HepG2 (cell line): ENCODE data around the gene OGFR. TPM values are rescaled to one million over a fixed set of nuclear protein-coding genes. Genes with fewer than 3 reads are reported as not detected.

Experiments used
- CBX2 ChIP-seq, 2 experiments: fragments of 200-600 bp in 1 of 2; sonication (generic); formaldehyde crosslinking in 1 of 2; IDR thresholded peaks; 2 replicates each; pipeline versions ENCODE4 v1.7.0 to v1.8.1; 2018 to 2022; ENCODE audit warnings: low read depth in 2 of 2, low read length in 1 of 2, mild to moderate bottlenecking in 1 of 2, missing genetic modification reagents in 1 of 2
- CEBPB ChIP-seq: IDR thresholded peaks from 2 replicates; pipeline ENCODE4 v1.6.1; 2011; ENCODE audit warnings: low read depth, low read length, improper control_type of control experiment, borderline replicate concordance
- CREBL2 ChIP-seq: sonication (generic); formaldehyde crosslinking; IDR thresholded peaks from 2 replicates; pipeline ENCODE4 v1.8.1; 2023; ENCODE audit warnings: missing genetic modification reagents, mild to moderate bottlenecking, borderline replicate concordance
- FOXP1 ChIP-seq, 2 experiments: fragments of 450-650 bp in 1 of 2; IDR thresholded peaks; 2 replicates each; pipeline ENCODE4 v1.6.1; 2017 to 2018; ENCODE audit warnings: antibody characterized with exemption in 1 of 2
- PHF20 ChIP-seq: sonication (generic); formaldehyde crosslinking; IDR thresholded peaks from 2 replicates; pipeline ENCODE4 v1.5.0; 2020; ENCODE audit warnings: mild to moderate bottlenecking, missing genetic modification reagents
- RELA ChIP-seq: sonication (generic); formaldehyde crosslinking; IDR thresholded peaks from 2 replicates; pipeline ENCODE4 v1.4.0; 2020; ENCODE audit warnings: missing genetic modification reagents
- SALL1 ChIP-seq: sonication (generic); formaldehyde crosslinking; IDR thresholded peaks from 2 replicates; pipeline ENCODE4 v1.8.0; 2022; ENCODE audit warnings: mild to moderate bottlenecking, missing genetic modification reagents
- SRSF9 ChIP-seq: fragments of 200-400 bp; formaldehyde crosslinking; IDR thresholded peaks from 2 replicates; pipeline ENCODE4 v1.6.1; 2018; ENCODE audit warnings: borderline replicate concordance, mild to moderate bottlenecking, low read depth, low read length; ENCODE audit not compliant: insufficient read depth, poor library complexity, severe bottlenecking
- TBX2 ChIP-seq: sonication (generic); formaldehyde crosslinking; IDR thresholded peaks from 2 replicates; pipeline ENCODE4 v1.5.0; 2020; ENCODE audit warnings: missing genetic modification reagents, mild to moderate bottlenecking, borderline replicate concordance
- TEAD3 ChIP-seq: optimal IDR thresholded peaks from 2 replicates; pipeline ENCODE3; 2016; ENCODE audit warnings: borderline replicate concordance
- TP53 ChIP-seq: sonication (generic); formaldehyde crosslinking; conservative IDR thresholded peaks from 2 replicates; pipeline ENCODE4 v1.4.0; 2020; ENCODE audit warnings: missing genetic modification reagents
- YEATS4 ChIP-seq: sonication (generic); formaldehyde crosslinking; IDR thresholded peaks from 2 replicates; pipeline ENCODE4 v1.4.0; 2020; ENCODE audit warnings: missing genetic modification reagents, borderline replicate concordance
- ZEB1 ChIP-seq: IDR thresholded peaks from 2 replicates; pipeline ENCODE4 v1.6.1; 2012; ENCODE audit warnings: mild to moderate bottlenecking, low read depth, inconsistent platforms; ENCODE audit not compliant: insufficient replicate concordance
- ZNF34 ChIP-seq: sonication (generic); formaldehyde crosslinking; IDR thresholded peaks from 2 replicates; pipeline ENCODE4 v1.4.0; 2020; ENCODE audit warnings: mild to moderate bottlenecking, missing genetic modification reagents, borderline replicate concordance
- ZNF430 ChIP-seq: sonication (generic); formaldehyde crosslinking; IDR thresholded peaks from 2 replicates; pipeline ENCODE4 v1.9.0; 2021; ENCODE audit warnings: mild to moderate bottlenecking, missing genetic modification reagents
- ZNF619 ChIP-seq: sonication (generic); formaldehyde crosslinking; IDR thresholded peaks from 2 replicates; pipeline ENCODE4 v1.4.0; 2020; ENCODE audit warnings: mild to moderate bottlenecking, missing genetic modification reagents
- ZSCAN22 ChIP-seq: sonication (generic); formaldehyde crosslinking; IDR thresholded peaks from 2 replicates; pipeline ENCODE4 v1.4.0; 2020; ENCODE audit warnings: mild to moderate bottlenecking, missing genetic modification reagents
- polyA plus RNA-seq, 8 experiments: library from polyadenylated mRNA; depleted of rRNA in 3 of 8; stranded (reverse) in 7 of 8; unstranded in 1 of 8; fragments of >200 nt; fragmentation: Illumina TruSeq in 4 of 8; extraction: Trizol in 4 of 8; gene quantifications; 2 replicates each; pipeline versions ENCODE4 v1.2.1 to v1.2.3, GENCODE V29; 2011 to 2016; ENCODE audit warnings: low read depth in 4 of 8, missing spikeins in 1 of 8, mixed read lengths in 1 of 8; ENCODE audit not compliant: insufficient read depth in 1 of 8
- total RNA-seq, 5 experiments: library from RNA; depleted of rRNA; stranded (reverse); fragments of >200 nt; fragmentation: Illumina TruSeq; extraction: Trizol; gene quantifications; 2 replicates each; pipeline ENCODE4 v1.2.3, GENCODE V29; 2016; ENCODE audit warnings: low read depth in 1 of 5
- TF ChIP-seq, protein P1 (sequence below): sonication (generic); formaldehyde crosslinking; IDR thresholded peaks from 2 replicates; pipeline ENCODE4 v1.8.1; 2022; ENCODE audit warnings: low read depth, mild to moderate bottlenecking, missing genetic modification reagents
- TF ChIP-seq, protein P2 (sequence below): IDR thresholded peaks from 2 replicates; pipeline ENCODE4 v1.6.1; 2016; ENCODE audit warnings: mild to moderate bottlenecking
- TF ChIP-seq, protein P3 (sequence below): sonication (generic); formaldehyde crosslinking; IDR thresholded peaks from 2 replicates; pipeline ENCODE4 v1.8.1; 2023; ENCODE audit warnings: mild to moderate bottlenecking, moderate library complexity, missing genetic modification reagents

OGFR gene
- total and polyA plus RNA-seq, 2 of the 13 experiments (the other 11 are each of a cell fraction or from before 2014, with no cell fraction given), result 47.7 to 81.8 TPM

DNA sequence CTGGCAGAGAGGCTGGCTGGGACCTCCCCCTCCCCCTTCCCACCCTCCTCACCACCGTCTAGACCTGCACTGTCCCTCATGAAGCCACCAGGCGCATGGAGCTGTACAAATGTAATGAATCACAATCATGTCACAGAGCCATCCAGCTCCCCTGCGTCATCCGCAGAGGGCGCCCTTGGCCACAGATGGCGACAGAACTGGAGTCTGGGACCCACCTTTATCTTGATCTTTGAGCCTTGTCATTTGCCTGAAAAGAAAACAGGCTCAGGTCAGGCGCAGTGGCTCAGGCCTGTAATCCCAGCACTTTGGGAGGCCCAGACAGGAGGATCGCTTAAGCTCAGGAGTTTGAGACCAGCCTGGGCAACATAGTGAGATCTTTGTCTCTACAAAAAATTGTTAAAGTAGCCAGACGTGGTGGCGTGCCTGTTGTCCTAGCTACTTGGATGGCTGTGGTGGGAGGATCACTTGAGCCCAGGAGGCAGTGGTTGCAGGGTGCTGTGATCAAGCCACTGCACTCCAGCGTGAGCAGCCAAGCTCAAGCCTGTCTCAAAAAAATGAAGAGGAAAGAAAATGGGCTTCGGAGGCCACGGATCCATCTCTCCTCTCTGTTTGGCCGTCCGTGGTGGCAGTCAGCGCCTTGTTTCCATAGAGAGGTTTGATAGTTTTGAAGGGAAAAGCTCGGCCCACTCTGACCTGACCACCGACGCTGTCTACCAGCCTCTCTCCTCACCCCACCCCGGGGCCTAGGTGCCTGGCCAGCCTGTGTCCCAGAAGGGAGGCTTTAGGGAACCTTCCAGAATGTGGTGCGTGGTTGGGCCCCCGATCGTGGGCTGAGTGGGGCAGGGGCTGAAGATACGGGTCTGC, 18.4 kb downstream of the OGFR start (continued):
- TF ChIP-seq, protein P1, sequence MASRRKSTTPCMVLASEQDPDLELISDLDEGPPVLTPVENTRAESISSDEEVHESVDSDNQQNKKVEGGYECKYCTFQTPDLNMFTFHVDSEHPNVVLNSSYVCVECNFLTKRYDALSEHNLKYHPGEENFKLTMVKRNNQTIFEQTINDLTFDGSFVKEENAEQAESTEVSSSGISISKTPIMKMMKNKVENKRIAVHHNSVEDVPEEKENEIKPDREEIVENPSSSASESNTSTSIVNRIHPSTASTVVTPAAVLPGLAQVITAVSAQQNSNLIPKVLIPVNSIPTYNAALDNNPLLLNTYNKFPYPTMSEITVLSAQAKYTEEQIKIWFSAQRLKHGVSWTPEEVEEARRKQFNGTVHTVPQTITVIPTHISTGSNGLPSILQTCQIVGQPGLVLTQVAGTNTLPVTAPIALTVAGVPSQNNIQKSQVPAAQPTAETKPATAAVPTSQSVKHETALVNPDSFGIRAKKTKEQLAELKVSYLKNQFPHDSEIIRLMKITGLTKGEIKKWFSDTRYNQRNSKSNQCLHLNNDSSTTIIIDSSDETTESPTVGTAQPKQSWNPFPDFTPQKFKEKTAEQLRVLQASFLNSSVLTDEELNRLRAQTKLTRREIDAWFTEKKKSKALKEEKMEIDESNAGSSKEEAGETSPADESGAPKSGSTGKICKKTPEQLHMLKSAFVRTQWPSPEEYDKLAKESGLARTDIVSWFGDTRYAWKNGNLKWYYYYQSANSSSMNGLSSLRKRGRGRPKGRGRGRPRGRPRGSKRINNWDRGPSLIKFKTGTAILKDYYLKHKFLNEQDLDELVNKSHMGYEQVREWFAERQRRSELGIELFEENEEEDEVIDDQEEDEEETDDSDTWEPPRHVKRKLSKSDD (CRISPR knock-in tag), result peak; percentile 66; the same call in 1 of the 2 replicates
- TF ChIP-seq ZSCAN22 (CRISPR knock-in tag), result peak; percentile 57; the same call in 1 of the 2 replicates
- TF ChIP-seq SALL1 (CRISPR knock-in tag), result peak; percentile 94
- TF ChIP-seq CEBPB, result peak; percentile 67; the same call in 1 of the 2 replicates
- TF ChIP-seq FOXP1 (IDR thresholded peaks at IDR 0.05), result no peak
- TF ChIP-seq FOXP1 (CRISPR knock-in tag; IDR thresholded peaks at IDR 0.05), result peak; percentile 61
- peak; percentile 81; the same call in 1 of the 2 replicates for TF ChIP-seq RELA (CRISPR knock-in tag)
- peak; percentile 77; the same call in 1 of the 2 replicates for TF ChIP-seq TBX2 (CRISPR knock-in tag)
- TF ChIP-seq ZNF34 (CRISPR knock-in tag), result no peak
- TF ChIP-seq ZEB1, result no peak
- no peak for TF ChIP-seq SRSF9
- TF ChIP-seq TEAD3 (CRISPR knock-in tag), result peak; percentile 82
- peak; percentile 62; the same call in 1 of the 2 replicates for TF ChIP-seq TP53 (CRISPR knock-in tag)
- 0 out of 2 replicates have a peak, but pooled peaks have one; percentile 23 for TF ChIP-seq ZNF619 (CRISPR knock-in tag)
- peak; percentile 66; the same call in 1 of the 2 replicates for TF ChIP-seq YEATS4 (CRISPR knock-in tag)
- TF ChIP-seq, protein P2, sequence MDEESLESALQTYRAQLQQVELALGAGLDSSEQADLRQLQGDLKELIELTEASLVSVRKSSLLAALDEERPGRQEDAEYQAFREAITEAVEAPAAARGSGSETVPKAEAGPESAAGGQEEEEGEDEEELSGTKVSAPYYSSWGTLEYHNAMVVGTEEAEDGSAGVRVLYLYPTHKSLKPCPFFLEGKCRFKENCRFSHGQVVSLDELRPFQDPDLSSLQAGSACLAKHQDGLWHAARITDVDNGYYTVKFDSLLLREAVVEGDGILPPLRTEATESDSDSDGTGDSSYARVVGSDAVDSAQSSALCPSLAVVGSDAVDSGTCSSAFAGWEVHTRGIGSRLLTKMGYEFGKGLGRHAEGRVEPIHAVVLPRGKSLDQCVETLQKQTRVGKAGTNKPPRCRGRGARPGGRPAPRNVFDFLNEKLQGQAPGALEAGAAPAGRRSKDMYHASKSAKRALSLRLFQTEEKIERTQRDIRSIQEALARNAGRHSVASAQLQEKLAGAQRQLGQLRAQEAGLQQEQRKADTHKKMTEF, result peak; percentile 95
- TF ChIP-seq CBX2 (IDR thresholded peaks at IDR 0.05; ENCODE audit: low read depth, low read length), result no peak
- peak; percentile 76; the same call in 1 of the 2 replicates for TF ChIP-seq CBX2 (CRISPR knock-in tag; IDR thresholded peaks at IDR 0.05; ENCODE audit: low read depth)
- TF ChIP-seq PHF20 (CRISPR knock-in tag), result no peak
- TF ChIP-seq, protein P3, sequence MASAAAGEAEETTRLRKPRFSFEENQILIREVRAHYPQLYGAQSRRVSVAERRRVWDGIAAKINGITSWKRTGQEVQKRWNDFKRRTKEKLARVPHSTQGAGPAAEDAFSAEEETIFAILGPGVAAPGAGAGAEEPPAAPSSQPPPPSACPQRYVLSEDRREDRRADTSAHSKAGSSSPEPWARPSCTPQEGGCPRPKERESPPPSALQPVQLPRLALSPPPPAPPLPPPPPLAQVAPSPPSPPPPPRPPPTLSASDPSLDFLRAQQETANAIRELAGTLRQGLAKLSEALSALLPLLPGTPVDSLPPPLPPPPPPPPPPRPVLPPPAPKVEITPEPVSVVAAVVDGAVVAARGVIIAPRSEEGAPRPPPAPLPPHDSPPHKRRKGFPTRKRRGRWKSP (CRISPR knock-in tag), result peak; percentile 76; the same call in 1 of the 2 replicates
- TF ChIP-seq ZNF430 (CRISPR knock-in tag), result peak; percentile 77; the same call in 1 of the 2 replicates
- TF ChIP-seq CREBL2 (CRISPR knock-in tag), result peak; percentile 25; the same call in 1 of the 2 replicates
